OCI-LY1 (cell line): ENCODE measurements around the gene ADD1.
A peak's percentile ranks its signal among the peaks of the same experiment; 100 is the strongest.

Experiments used
- H2AFZ ChIP-seq: fragments of 200-600 bp; sonication (generic), shearing (Covaris generic); 2 replicates; pipeline ENCODE4 v1.6.0; 2014; ENCODE audit warnings: antibody characterized with exemption, mild to moderate bottlenecking, low read length
- H3F3A ChIP-seq: fragments of 200-600 bp; sonication (generic), shearing (Covaris generic); 2 replicates; pipeline ENCODE4 v1.6.0; 2014; ENCODE audit warnings: mild to moderate bottlenecking, antibody characterized with exemption, low read length, moderate library complexity; ENCODE audit not compliant: insufficient read depth
- H3K27ac ChIP-seq: fragments of 200-600 bp; sonication (generic); 2 replicates; pipeline ENCODE4 v1.5.1; 2014; ENCODE audit warnings: low read length, mixed run types, mild to moderate bottlenecking, low read depth; ENCODE audit not compliant: poor library complexity, severe bottlenecking
- H3K27me3 ChIP-seq: fragments of 200-600 bp; sonication (generic); 2 replicates; pipeline ENCODE4 v1.6.0; 2014; ENCODE audit warnings: antibody characterized with exemption, mild to moderate bottlenecking, low read length, moderate library complexity; ENCODE audit not compliant: insufficient read depth
- H3K36me3 ChIP-seq: fragments of 200-600 bp; sonication (generic); 2 replicates; pipeline ENCODE4 v1.6.1; 2014; ENCODE audit warnings: mild to moderate bottlenecking, antibody characterized with exemption, low read length, moderate library complexity, mixed read lengths; ENCODE audit not compliant: insufficient read depth
- H3K4me1 ChIP-seq: fragments of 200-600 bp; sonication (generic); 2 replicates; pipeline ENCODE4 v1.5.1; 2014; ENCODE audit warnings: mild to moderate bottlenecking, low read length, moderate library complexity; ENCODE audit not compliant: insufficient read depth, severe bottlenecking
- H3K4me2 ChIP-seq: fragments of 200-600 bp; sonication (generic), shearing (Covaris generic); 2 replicates; pipeline ENCODE4 v1.6.1; 2014; ENCODE audit warnings: low read length
- H3K4me3 ChIP-seq: fragments of 200-600 bp; sonication (generic); 2 replicates; pipeline ENCODE4 v1.5.1; 2014; ENCODE audit warnings: low read length, low read depth, mild to moderate bottlenecking, mixed read lengths; ENCODE audit not compliant: poor library complexity, severe bottlenecking
- H3K79me2 ChIP-seq: fragments of 200-600 bp; shearing (Covaris generic); 2 replicates; pipeline ENCODE4 v1.6.1; 2016; ENCODE audit warnings: mixed run types, low read length, mixed read lengths; ENCODE audit not compliant: insufficient read depth
- H3K9ac ChIP-seq: fragments of 200-600 bp; sonication (generic), shearing (Covaris generic); 2 replicates; pipeline ENCODE4 v1.6.1; 2014; ENCODE audit warnings: mild to moderate bottlenecking, low read length, mixed read lengths
- H3K9me2 ChIP-seq: fragments of 200-600 bp; sonication (generic), shearing (Covaris generic); 2 replicates; pipeline ENCODE4 v1.6.1; 2014; ENCODE audit warnings: low read depth, mild to moderate bottlenecking, low read length, mixed read lengths
- H3K9me3 ChIP-seq: fragments of 200-600 bp; shearing (Covaris generic); 2 replicates; pipeline ENCODE4 v1.6.1; 2014; ENCODE audit warnings: low read length, mixed read lengths
- H4K20me1 ChIP-seq: fragments of 200-600 bp; sonication (generic), shearing (Covaris generic); 2 replicates; pipeline ENCODE4 v1.6.0; 2016; ENCODE audit warnings: mild to moderate bottlenecking, low read length; ENCODE audit not compliant: insufficient read depth
- CTCF ChIP-seq: fragments of 200-600 bp; sonication (generic), shearing (Covaris generic); IDR thresholded peaks from 2 replicates; pipeline ENCODE4 v1.5.1; 2017; ENCODE audit warnings: mild to moderate bottlenecking, antibody characterized with exemption, low read length, moderate library complexity, mixed read lengths
- EZH2 ChIP-seq: fragments of 200-600 bp; sonication (generic), shearing (Covaris generic); IDR thresholded peaks from 2 replicates; pipeline ENCODE4 v1.8.0; 2017; ENCODE audit warnings: borderline replicate concordance, mixed run types, mild to moderate bottlenecking, antibody characterized with exemption, low read length, moderate library complexity, mixed read lengths

ADD1 gene

GRCh38 chr4:2843263-2843940 lies at the start of gene ADD1:
Gene ADD1 (plus strand): TSS chr4:2843844. CDS start chr4:2875916, 32,072 bp downstream.
- H2AFZ ChIP-seq = no peak within 1 kb of the TSS
- no peak within 1 kb of the TSS for H3K27ac ChIP-seq
- no peaks in the 10 kb centered on the region for H3K27me3 ChIP-seq
- no peaks in the 10 kb centered on the region for H3K9me2 ChIP-seq
- H3K4me1 ChIP-seq = peaks cover 17% of the 10 kb centered on the region
- TF ChIP-seq EZH2 (no peak), CTCF (no peak)
- H3K4me2 ChIP-seq = peak within 1 kb of the TSS; percentile 85
- peak within 1 kb of the TSS; percentile 75 for H3K9ac ChIP-seq
- peak within 1 kb of the TSS; percentile 74 for H3K4me3 ChIP-seq
- H3F3A ChIP-seq = no peaks in the 10 kb centered on the region
- no peaks in the 10 kb centered on the region for H3K36me3 ChIP-seq
- no peaks in the 10 kb centered on the region; the same call in 1 of the 2 replicates for H3K9me3 ChIP-seq
- H3K79me2 ChIP-seq = no peaks in the 10 kb centered on the region
- no peaks in the 10 kb centered on the region for H4K20me1 ChIP-seq

- peaks cover 7% of the 10 kb centered on the region for H3K4me1 ChIP-seq
- H3K9me2 ChIP-seq = no peaks in the 10 kb centered on the region
- TF ChIP-seq EZH2 = no peak
- no peak for TF ChIP-seq CTCF
- no peaks in the 10 kb centered on the region for H3K27me3 ChIP-seq
- no peaks in the 10 kb centered on the region for H3F3A ChIP-seq
- H4K20me1 ChIP-seq = no peaks in the 10 kb centered on the region
- H3K9ac ChIP-seq = no peak overlapping the region
- H3K4me2 ChIP-seq = no peak overlapping the region
- H3K36me3 ChIP-seq = no peaks in the 10 kb centered on the region
- H3K9me3 ChIP-seq = no peaks in the 10 kb centered on the region
- no peak overlapping the region for H3K27ac ChIP-seq
- H3K4me3 ChIP-seq = no peak overlapping the region
- no peak overlapping the region for H2AFZ ChIP-seq
- no peaks in the 10 kb centered on the region for H3K79me2 ChIP-seq
These were observed 49.0 kb upstream of the ADD1 start for GRCh38 chr4:2794486-2795299.

GRCh38 chr4:2795300-2795892 lies 48.2 kb upstream of the ADD1 start:
- Histone ChIP-seq H3K9me2 (no peaks in the 10 kb centered on the region), H3K9me3 (no peaks in the 10 kb centered on the region), H3K4me2 (no peak overlapping the region), H3K9ac (no peak overlapping the region), H4K20me1 (no peaks in the 10 kb centered on the region), H2AFZ (no peak overlapping the region), H3K4me1 (peaks cover 7% of the 10 kb centered on the region), H3F3A (no peaks in the 10 kb centered on the region), H3K79me2 (no peaks in the 10 kb centered on the region), H3K4me3 (no peak overlapping the region), H3K27ac (no peak overlapping the region), H3K27me3 (no peaks in the 10 kb centered on the region), H3K36me3 (no peaks in the 10 kb centered on the region)
- no peak for TF ChIP-seq CTCF
